NCI-H187 treated with DMSO at 0.1 percent for 48 hours (cell line): ENCODE data around the gene PAPPA.

Source experiments
- DNase-seq: peaks from one replicate; lab custom pipeline; 2025; lab: John Stamatoyannopoulos, UW

PAPPA gene

GRCh38 chr9:116181853-116182610, 28.4 kb downstream of the PAPPA start:
- DNase-seq: no peak

GRCh38 chr9:116182876-116183275, 29.3 kb downstream of the PAPPA start:
- no peak for DNase-seq

- DNase-seq: no peak
Observed at GRCh38 chr9:116187570-116188170, 34.1 kb downstream of the PAPPA start.

- DNase-seq: no peak
Observed at GRCh38 chr9:116189683-116190082, 36.1 kb downstream of the PAPPA start.

GRCh38 chr9:116190637-116191396, 37.2 kb downstream of the PAPPA start:
- no peak for DNase-seq

GRCh38 chr9:116191576-116192415, 38.2 kb downstream of the PAPPA start:
- no peak for DNase-seq

GRCh38 chr9:116193636-116194035, 40.0 kb downstream of the PAPPA start:
- DNase-seq: no peak

GRCh38 chr9:116196806-116197205, 43.2 kb downstream of the PAPPA start:
- DNase-seq: no peak

GRCh38 chr9:116198344-116198743, 44.8 kb downstream of the PAPPA start:
- no peak for DNase-seq

- DNase-seq: no peak
Observed at GRCh38 chr9:116202219-116202912, 48.8 kb downstream of the PAPPA start.

- no peak for DNase-seq
Observed at GRCh38 chr9:116204252-116204882, 50.8 kb downstream of the PAPPA start.

- no peak for DNase-seq
Observed at GRCh38 chr9:116207371-116208111, 54.0 kb downstream of the PAPPA start.

- DNase-seq: no peak
Observed at GRCh38 chr9:116208417-116209232, 55.0 kb downstream of the PAPPA start.

GRCh38 chr9:116209414-116210116, 56.0 kb downstream of the PAPPA start:
- no peak for DNase-seq

GRCh38 chr9:116212986-116213692, 59.5 kb downstream of the PAPPA start:
- DNase-seq: no peak

- DNase-seq: no peak
Observed at GRCh38 chr9:116213693-116214047, 60.1 kb downstream of the PAPPA start.

GRCh38 chr9:116218399-116218798, 64.8 kb downstream of the PAPPA start:
- no peak for DNase-seq

- DNase-seq: peak; percentile 59
Observed at GRCh38 chr9:116219686-116220085, 66.1 kb downstream of the PAPPA start.
